HG03521 (cell line): ENCODE results near the gene ZC3H7B.
"Not testable (repeated sequence)": the region's sequence is repeated elsewhere in the genome, so short reads cannot be mapped to it uniquely, and the experiment has no call there.

Source experiments
- ATAC-seq: cut with Tn5 transposase; IDR thresholded peaks from one replicate; pipeline ENCODE4 v1.9.1; 2021; ENCODE audit warnings: mild to moderate bottlenecking, moderate library complexity; ENCODE audit not compliant: unreplicated experiment

Gene ZC3H7B

GRCh38 chr22:41301085-41302020, at the start of gene ZC3H7B:
Gene ZC3H7B (plus strand): TSS chr22:41301525. CDS start chr22:41320661, 19,136 bp downstream.
- peak; percentile 83 for ATAC-seq

GRCh38 chr22:41252365-41252764, 49.0 kb upstream of the ZC3H7B start:
- no peak for ATAC-seq

DNA sequence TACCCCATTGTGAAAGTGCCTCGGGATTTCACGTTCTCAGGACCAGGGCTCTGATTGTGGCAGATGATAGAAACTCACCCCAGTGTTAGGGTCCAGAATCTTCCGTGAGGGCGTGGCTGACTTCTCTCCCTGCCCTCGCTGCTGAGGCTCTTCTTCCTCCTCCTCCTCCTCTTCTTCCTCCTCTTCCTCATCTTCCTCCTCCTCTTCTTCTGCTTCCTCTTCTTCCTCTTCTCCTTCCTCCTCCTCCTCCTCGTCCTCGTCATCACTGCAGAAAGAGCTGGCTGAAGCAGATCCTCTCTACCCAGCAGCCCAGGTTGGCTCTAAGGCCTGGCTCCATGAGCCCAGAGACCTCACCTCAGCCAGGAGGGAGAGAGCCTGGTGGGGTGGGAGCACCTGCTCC, 47.1 kb upstream of the ZC3H7B start:
- ATAC-seq = no peak

- ATAC-seq = no peak
These were observed 44.8 kb upstream of the ZC3H7B start for GRCh38 chr22:41256254-41257253.

DNA sequence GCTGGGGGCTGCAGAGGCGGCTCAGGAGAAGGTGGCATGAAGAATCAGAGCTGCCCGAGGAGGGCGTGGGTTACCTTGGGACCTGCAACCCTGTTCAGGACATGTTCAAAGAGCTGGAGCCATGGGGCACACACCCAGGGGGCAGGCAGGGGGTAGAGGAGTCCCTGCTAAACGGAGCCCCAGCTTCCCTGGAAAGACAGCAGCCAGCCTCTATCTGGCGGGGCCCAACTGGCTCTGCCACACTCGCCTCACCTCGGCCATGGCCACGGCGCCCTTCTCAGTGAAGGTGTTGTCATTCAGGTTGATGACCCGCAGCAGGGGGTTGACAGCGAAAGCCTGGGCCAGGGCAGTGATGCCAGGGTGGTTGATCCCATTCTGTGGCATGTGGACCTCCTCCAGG, 43.6 kb upstream of the ZC3H7B start:
- ATAC-seq = no peak

DNA sequence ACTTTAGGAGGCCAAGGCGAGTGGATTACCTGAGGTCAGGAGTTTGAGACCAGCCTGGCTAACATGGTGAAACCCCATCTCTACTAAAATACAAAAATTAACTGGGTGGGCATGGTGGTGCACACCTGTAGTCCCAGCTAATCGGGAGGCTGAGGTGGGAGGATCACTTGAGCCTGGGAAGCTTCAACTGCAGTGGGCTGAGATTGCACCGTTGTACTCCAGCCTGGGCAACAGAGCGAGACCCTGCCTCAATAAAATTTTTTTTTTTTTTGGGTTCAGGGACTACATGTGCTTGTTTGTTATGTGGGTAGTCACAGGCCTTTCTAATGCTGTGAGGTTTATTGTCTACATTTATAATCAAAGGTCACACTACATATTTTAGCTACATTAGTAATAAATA, 41.6 kb upstream of the ZC3H7B start:
- ATAC-seq = not testable (repeated sequence)

GRCh38 chr22:41260871-41261270, 40.5 kb upstream of the ZC3H7B start:
- ATAC-seq = no peak

- ATAC-seq = no peak
These were observed 39.6 kb upstream of the ZC3H7B start for GRCh38 chr22:41261541-41262249.

GRCh38 chr22:41262250-41262765, 39.0 kb upstream of the ZC3H7B start:
- no peak for ATAC-seq

- ATAC-seq = no peak
These were observed 37.6 kb upstream of the ZC3H7B start for GRCh38 chr22:41263704-41264103.

GRCh38 chr22:41264408-41264941, 36.9 kb upstream of the ZC3H7B start:
- ATAC-seq = no peak

GRCh38 chr22:41267958-41268357, 33.4 kb upstream of the ZC3H7B start:
- no peak for ATAC-seq

DNA sequence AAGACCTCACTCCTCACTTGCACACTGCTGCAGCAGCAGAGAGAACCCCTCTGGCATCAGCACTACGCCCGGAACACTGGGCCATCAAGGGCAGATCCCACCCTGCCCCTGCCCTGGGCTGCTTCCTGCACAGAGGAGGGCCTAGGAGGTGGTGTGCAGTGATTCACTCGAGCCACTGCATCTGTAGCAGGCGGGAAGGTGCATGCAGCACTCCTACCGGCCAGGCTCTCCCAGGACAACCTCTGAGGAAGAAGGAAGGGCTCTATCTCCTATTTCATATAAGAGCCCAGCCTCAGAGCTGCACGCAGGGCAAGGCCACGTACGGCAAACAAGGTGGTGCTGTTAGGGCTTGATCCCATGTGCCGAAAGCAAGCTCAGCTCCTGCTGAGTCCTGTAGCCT, 29.5 kb upstream of the ZC3H7B start:
- no peak for ATAC-seq

DNA sequence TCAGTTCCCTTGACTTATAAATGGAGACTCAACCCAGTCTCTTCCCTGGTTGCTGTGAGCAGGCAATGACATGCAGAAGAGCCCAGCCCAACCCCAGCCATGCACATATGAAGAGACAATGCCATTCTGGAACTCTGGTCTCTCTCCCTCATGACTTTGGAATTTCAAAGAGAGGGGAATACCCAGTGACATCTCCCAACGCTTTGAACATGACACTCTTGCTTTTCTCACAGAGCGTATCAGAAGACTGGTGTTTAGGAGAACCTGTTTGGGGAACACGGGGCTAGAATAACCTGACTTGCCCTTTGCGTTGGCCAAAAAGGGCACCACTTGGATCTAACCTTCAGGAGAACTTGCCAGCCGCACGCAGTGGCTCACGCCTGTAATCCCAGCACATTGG, 28.2 kb upstream of the ZC3H7B start:
- no peak for ATAC-seq

DNA sequence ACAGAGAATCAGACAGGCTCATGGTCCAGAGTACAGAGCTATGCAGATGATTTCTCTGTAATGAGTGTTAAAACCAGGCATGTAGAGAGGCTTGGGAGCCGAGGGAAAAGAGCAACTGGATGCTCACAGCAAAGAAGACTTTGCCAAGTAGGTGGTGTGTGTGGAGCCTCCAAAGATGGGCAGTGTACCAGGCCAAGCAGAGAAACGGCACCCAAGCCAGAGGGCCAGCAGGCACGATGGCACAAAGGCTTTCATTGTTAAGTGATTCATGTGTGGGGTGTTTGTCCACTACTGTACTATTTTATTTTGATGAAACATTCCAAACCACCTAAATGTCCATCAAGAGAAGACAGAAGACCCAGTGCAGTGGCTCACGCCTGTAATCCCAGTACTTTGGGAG, 26.5 kb upstream of the ZC3H7B start:
- ATAC-seq = no peak

GRCh38 chr22:41280065-41280464, 21.3 kb upstream of the ZC3H7B start:
- no peak for ATAC-seq

DNA sequence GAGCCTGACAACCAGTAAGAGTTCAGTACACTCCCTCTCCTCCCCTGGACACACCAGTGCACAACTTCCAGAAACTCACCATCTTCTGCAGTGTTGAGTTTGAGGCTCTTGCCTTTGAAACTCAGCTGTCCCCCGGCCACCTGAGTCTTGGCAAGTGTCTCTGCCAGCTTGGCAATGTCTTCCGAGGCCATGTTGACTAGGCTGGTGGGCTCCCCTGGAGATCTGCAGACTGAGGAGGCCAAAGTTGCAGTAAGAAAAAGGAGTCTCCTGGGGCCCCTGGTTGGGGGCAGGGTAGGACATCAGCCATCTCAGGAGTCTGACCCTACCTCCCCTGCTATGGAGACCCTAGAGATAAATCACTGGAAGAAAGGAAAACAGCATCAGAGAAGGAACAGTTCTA, 20.5 kb upstream of the ZC3H7B start:
- ATAC-seq = no peak

- no peak for ATAC-seq
These were observed 16.9 kb upstream of the ZC3H7B start for GRCh38 chr22:41284465-41284864.

- ATAC-seq = no peak
These were observed 15.9 kb upstream of the ZC3H7B start for GRCh38 chr22:41285441-41285819.
